Neural progenitor cell (in vitro differentiated cells): ENCODE data around the gene APOC4. TPM values are rescaled to one million over a fixed set of nuclear protein-coding genes. Genes with fewer than 3 reads are reported as not detected.
"Not testable (repeated sequence)": the region's sequence is repeated elsewhere in the genome, so short reads cannot be mapped to it uniquely, and the experiment has no call there.

Source experiments
- DNase-seq: peaks from one replicate; pipeline ENCODE4 v3.0.0-alpha.2; 2016; ENCODE audit warnings: low spot score
- H2AFZ ChIP-seq: fragments of 200-600 bp; sonication (generic); replicated peaks from 2 replicates; pipeline ENCODE4 v1.6.1; 2016; ENCODE audit warnings: antibody characterized with exemption
- H3F3A ChIP-seq: fragments of 200-600 bp; sonication (generic); 2 replicates; pipeline ENCODE4 v1.6.1; 2016; ENCODE audit warnings: antibody characterized with exemption, low read depth
- H3K27ac ChIP-seq: fragments of 200-600 bp; sonication (generic); 2 replicates; pipeline ENCODE4 v1.5.1; 2016; ENCODE audit warnings: mild to moderate bottlenecking
- H3K27me3 ChIP-seq: fragments of 200-600 bp; sonication (generic); 2 replicates; pipeline ENCODE4 v1.6.1; 2016; ENCODE audit warnings: mild to moderate bottlenecking, moderate library complexity
- H3K36me3 ChIP-seq: fragments of 200-600 bp; sonication (generic); 2 replicates; pipeline ENCODE4 v1.5.1; 2016
- H3K4me1 ChIP-seq: fragments of 200-600 bp; sonication (generic); 2 replicates; pipeline ENCODE4 v1.6.1; 2016; ENCODE audit warnings: mixed run types
- H3K4me2 ChIP-seq: fragments of 200-600 bp; sonication (generic); 2 replicates; pipeline ENCODE4 v1.6.1; 2016
- H3K4me3 ChIP-seq: fragments of 200-600 bp; sonication (generic); 2 replicates; pipeline ENCODE4 v1.5.1; 2016
- H3K79me2 ChIP-seq: fragments of 200-600 bp; sonication (generic); 2 replicates; pipeline ENCODE4 v1.6.1; 2016; ENCODE audit warnings: low read depth
- H3K9ac ChIP-seq: fragments of 200-600 bp; sonication (generic); 2 replicates; pipeline ENCODE4 v1.6.1; 2016
- H3K9me3 ChIP-seq: fragments of 200-600 bp; sonication (generic); 2 replicates; pipeline ENCODE4 v1.5.1; 2016; ENCODE audit warnings: low read depth
- H4K20me1 ChIP-seq: fragments of 200-600 bp; sonication (generic); 2 replicates; pipeline ENCODE4 v1.6.1; 2016; ENCODE audit warnings: low read depth
- H3K27ac Mint-ChIP-seq: 3 replicates; pipeline ENCODE4 v1.8.0; 2021; ENCODE audit warnings: mixed read lengths
- H3K27me3 Mint-ChIP-seq: 2 replicates; pipeline ENCODE4 v1.8.0; 2022; ENCODE audit warnings: low read depth, mild to moderate bottlenecking, inconsistent platforms, moderate library complexity, mixed read lengths; ENCODE audit not compliant: insufficient read depth
- H3K36me3 Mint-ChIP-seq: 3 replicates; pipeline ENCODE4 v1.8.0; 2021; ENCODE audit warnings: mixed read lengths
- H3K4me1 Mint-ChIP-seq: 3 replicates; pipeline ENCODE4 v1.8.0; 2021; ENCODE audit warnings: mixed read lengths
- H3K4me3 Mint-ChIP-seq: 3 replicates; pipeline ENCODE4 v1.8.0; 2021; ENCODE audit warnings: mild to moderate bottlenecking, moderate library complexity, mixed read lengths
- H3K9me3 Mint-ChIP-seq: 3 replicates; pipeline ENCODE4 v1.8.0; 2020; ENCODE audit warnings: mixed read lengths
- EZH2 ChIP-seq: fragments of 200-600 bp; sonication (generic); IDR thresholded peaks from 2 replicates; pipeline ENCODE4 v1.6.1; 2017; ENCODE audit warnings: antibody characterized with exemption, mild to moderate bottlenecking, moderate library complexity
- EZH2phosphoT487 ChIP-seq: fragments of 200-600 bp; sonication (generic); IDR thresholded peaks from 2 replicates; pipeline ENCODE4 v1.6.1; 2017; ENCODE audit warnings: antibody characterized with exemption
- total RNA-seq: library from RNA; depleted of rRNA; stranded (reverse); fragments of >200 nt; gene quantifications from 2 replicates; pipeline ENCODE4 v1.2.3, GENCODE V29; 2015; ENCODE audit warnings: low replicate concordance
- TF ChIP-seq, protein P1 (sequence below): fragments of 200-600 bp; sonication (generic); IDR thresholded peaks from 2 replicates; pipeline ENCODE4 v1.5.1; 2017; ENCODE audit warnings: antibody characterized with exemption, mild to moderate bottlenecking

The APOC4 gene
- total RNA-seq, 1 donor from 2014 or later: not detected

GRCh38 chr19:44912854-44913253 lies 29.2 kb upstream of the APOC4 start:
- H3K27me3 Mint-ChIP-seq: peaks cover 3% of the 10 kb centered on the region
- Histone ChIP-seq H4K20me1 (peaks cover 2% of the 10 kb centered on the region), H3K4me2 (no peak overlapping the region), H3K36me3 (no peaks in the 10 kb centered on the region), H3F3A (peaks cover 14% of the 10 kb centered on the region), H3K27ac (no peak overlapping the region), H2AFZ (no peak overlapping the region), H3K4me3 (no peak overlapping the region), H3K4me1 (peaks cover 9% of the 10 kb centered on the region), H3K79me2 (no peaks in the 10 kb centered on the region), H3K27me3 (no peaks in the 10 kb centered on the region), H3K9me3 (no peaks in the 10 kb centered on the region), H3K9ac (no peak overlapping the region)
- no peak for TF ChIP-seq EZH2
- TF ChIP-seq EZH2phosphoT487: no peak
- TF ChIP-seq, protein P1, sequence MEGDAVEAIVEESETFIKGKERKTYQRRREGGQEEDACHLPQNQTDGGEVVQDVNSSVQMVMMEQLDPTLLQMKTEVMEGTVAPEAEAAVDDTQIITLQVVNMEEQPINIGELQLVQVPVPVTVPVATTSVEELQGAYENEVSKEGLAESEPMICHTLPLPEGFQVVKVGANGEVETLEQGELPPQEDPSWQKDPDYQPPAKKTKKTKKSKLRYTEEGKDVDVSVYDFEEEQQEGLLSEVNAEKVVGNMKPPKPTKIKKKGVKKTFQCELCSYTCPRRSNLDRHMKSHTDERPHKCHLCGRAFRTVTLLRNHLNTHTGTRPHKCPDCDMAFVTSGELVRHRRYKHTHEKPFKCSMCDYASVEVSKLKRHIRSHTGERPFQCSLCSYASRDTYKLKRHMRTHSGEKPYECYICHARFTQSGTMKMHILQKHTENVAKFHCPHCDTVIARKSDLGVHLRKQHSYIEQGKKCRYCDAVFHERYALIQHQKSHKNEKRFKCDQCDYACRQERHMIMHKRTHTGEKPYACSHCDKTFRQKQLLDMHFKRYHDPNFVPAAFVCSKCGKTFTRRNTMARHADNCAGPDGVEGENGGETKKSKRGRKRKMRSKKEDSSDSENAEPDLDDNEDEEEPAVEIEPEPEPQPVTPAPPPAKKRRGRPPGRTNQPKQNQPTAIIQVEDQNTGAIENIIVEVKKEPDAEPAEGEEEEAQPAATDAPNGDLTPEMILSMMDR: no peak
- H3K4me1 Mint-ChIP-seq: peaks cover 27% of the 10 kb centered on the region
- H3K4me3 Mint-ChIP-seq: peak overlapping the region; percentile 46
- H3K36me3 Mint-ChIP-seq: peaks cover 2% of the 10 kb centered on the region
- no peak overlapping the region for H3K27ac Mint-ChIP-seq
- H3K9me3 Mint-ChIP-seq: no peaks in the 10 kb centered on the region
- DNase-seq: no peak

DNA sequence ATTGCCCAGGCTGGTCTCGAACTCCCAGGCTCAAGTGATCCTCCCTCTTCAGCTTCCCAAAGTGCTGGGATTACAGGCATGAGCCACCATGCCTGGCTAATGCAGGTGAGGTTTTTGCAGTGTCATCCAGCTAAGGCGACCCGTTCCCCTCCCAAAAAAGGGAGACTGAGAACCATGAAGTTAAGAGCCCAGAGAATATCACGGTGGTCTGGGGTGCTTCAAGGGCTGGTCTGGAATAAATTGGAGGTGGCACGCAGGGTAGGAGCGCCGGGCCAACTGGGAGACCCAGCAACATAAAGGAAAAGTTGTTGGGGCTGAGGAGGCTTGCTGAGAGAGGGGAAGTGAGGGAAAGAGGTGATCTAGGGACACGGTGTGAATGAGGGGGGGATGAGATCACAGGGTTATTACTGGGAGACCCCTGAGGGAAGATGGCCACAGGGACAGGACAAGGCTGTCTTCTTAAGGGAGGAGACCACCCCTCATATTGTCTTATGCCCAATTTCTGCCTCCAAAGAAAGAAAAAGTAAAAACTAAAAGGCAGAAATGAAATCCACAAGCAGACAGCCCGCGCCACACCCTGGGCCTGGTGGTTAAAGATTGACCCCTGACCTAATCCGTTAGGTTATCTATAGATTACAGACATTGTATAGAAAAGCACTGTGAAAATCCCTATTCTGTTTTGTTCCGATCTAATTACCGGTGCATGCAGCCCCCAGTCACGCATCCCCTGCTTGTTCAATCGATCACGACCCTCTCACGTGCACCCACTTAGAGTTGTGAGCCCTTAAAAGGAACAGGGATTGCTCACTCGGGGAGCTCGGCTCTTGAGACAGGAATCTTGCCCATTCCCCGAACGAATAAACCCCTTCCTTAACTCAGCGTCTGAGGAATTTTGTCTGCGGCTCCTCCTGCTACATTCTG lies 28.3 kb upstream of the APOC4 start:
- DNase-seq: peak; percentile 14
- Histone ChIP-seq H3F3A (peaks cover 14% of the 10 kb centered on the region), H3K4me2 (peak overlapping the region; percentile 78), H3K4me3 (peak overlapping the region; percentile 64)
- not testable (repeated sequence) for H3K9me3 Mint-ChIP-seq, H2AFZ ChIP-seq, H3K9me3 ChIP-seq, H3K27me3 ChIP-seq, H3K36me3 Mint-ChIP-seq, H3K36me3 ChIP-seq, H4K20me1 ChIP-seq, H3K79me2 ChIP-seq, H3K27me3 Mint-ChIP-seq, H3K27ac ChIP-seq, H3K4me1 ChIP-seq, H3K9ac ChIP-seq
- H3K4me3 Mint-ChIP-seq: peak overlapping the region; percentile 93
- H3K4me1 Mint-ChIP-seq: peaks cover 27% of the 10 kb centered on the region
- H3K27ac Mint-ChIP-seq: peak overlapping the region; percentile 7

GRCh38 chr19:44914433-44915206 lies 27.4 kb upstream of the APOC4 start, which contains the start of gene APOC1:
Gene APOC1 (plus strand): TSS chr19:44914608. CDS start chr19:44914892, 284 bp downstream.
- H3K27ac Mint-ChIP-seq: peak within 1 kb of the TSS; percentile 98
- not testable (repeated sequence) for H3K9ac ChIP-seq, H3K36me3 Mint-ChIP-seq, H3K9me3 Mint-ChIP-seq, H3K27ac ChIP-seq, H3K9me3 ChIP-seq, H4K20me1 ChIP-seq, H3K79me2 ChIP-seq, H3K36me3 ChIP-seq, H3K27me3 ChIP-seq, H3K4me1 ChIP-seq, H3K27me3 Mint-ChIP-seq
- peak within 1 kb of the TSS; percentile 93 for H3K4me3 Mint-ChIP-seq
- H3K4me2 ChIP-seq: peak within 1 kb of the TSS; percentile 78
- peaks cover 14% of the 10 kb centered on the region for H3F3A ChIP-seq
- H3K4me3 ChIP-seq: peak within 1 kb of the TSS; percentile 64
- peak within 1 kb of the TSS; percentile 86 for H2AFZ ChIP-seq
- DNase-seq: peak; percentile 94
- peaks cover 27% of the 10 kb centered on the region for H3K4me1 Mint-ChIP-seq

- Histone ChIP-seq H3F3A (no peaks in the 10 kb centered on the region), H3K9ac (no peak overlapping the region), H3K9me3 (no peaks in the 10 kb centered on the region), H3K4me2 (no peak overlapping the region), H3K36me3 (no peaks in the 10 kb centered on the region), H3K27me3 (no peaks in the 10 kb centered on the region), H4K20me1 (no peaks in the 10 kb centered on the region), H3K4me1 (no peaks in the 10 kb centered on the region), H3K79me2 (no peaks in the 10 kb centered on the region), H3K4me3 (no peak overlapping the region), H2AFZ (no peak overlapping the region), H3K27ac (no peak overlapping the region)
- Mint-ChIP-seq H3K27me3 (peaks cover 10% of the 10 kb centered on the region), H3K4me3 (no peak overlapping the region), H3K4me1 (peaks cover 9% of the 10 kb centered on the region), H3K9me3 (no peaks in the 10 kb centered on the region), H3K36me3 (no peaks in the 10 kb centered on the region), H3K27ac (no peak overlapping the region)
- TF ChIP-seq, protein P1: no peak
- TF ChIP-seq EZH2phosphoT487 (no peak), EZH2 (no peak)
- no peak for DNase-seq
These were observed 17.8 kb upstream of the APOC4 start for GRCh38 chr19:44924243-44924725.
